GM06990 (cell line): ENCODE measurements around the gene TEKTIP1.
A peak's percentile ranks its signal among the peaks of the same experiment; 100 is the strongest.

Experiments used
- DNase-seq: peaks from one replicate; pipeline ENCODE4 v3.0.0-alpha.2; 2011; ENCODE audit not compliant: insufficient read length; ENCODE audit errors: extremely low read depth
- H3K27me3 ChIP-seq: replicated peaks from 2 replicates; pipeline ENCODE4 v1.6.0; 2011; ENCODE audit warnings: low read length; ENCODE audit not compliant: control insufficient read depth, insufficient read depth
- H3K36me3 ChIP-seq: 2 replicates; pipeline ENCODE4 v1.5.1; 2011; ENCODE audit warnings: low read length; ENCODE audit not compliant: control insufficient read depth, insufficient read depth
- H3K4me3 ChIP-seq: replicated peaks from 2 replicates; pipeline ENCODE4 v1.5.1; 2011; ENCODE audit warnings: low read depth, mild to moderate bottlenecking, control low read depth, low read length
- CTCF ChIP-seq: IDR thresholded peaks from 2 replicates; pipeline ENCODE4 v1.5.1; 2011; ENCODE audit warnings: low read length, control low read depth, mild to moderate bottlenecking, inconsistent platforms; ENCODE audit not compliant: insufficient read depth, poor library complexity, severe bottlenecking

Gene TEKTIP1

DNA sequence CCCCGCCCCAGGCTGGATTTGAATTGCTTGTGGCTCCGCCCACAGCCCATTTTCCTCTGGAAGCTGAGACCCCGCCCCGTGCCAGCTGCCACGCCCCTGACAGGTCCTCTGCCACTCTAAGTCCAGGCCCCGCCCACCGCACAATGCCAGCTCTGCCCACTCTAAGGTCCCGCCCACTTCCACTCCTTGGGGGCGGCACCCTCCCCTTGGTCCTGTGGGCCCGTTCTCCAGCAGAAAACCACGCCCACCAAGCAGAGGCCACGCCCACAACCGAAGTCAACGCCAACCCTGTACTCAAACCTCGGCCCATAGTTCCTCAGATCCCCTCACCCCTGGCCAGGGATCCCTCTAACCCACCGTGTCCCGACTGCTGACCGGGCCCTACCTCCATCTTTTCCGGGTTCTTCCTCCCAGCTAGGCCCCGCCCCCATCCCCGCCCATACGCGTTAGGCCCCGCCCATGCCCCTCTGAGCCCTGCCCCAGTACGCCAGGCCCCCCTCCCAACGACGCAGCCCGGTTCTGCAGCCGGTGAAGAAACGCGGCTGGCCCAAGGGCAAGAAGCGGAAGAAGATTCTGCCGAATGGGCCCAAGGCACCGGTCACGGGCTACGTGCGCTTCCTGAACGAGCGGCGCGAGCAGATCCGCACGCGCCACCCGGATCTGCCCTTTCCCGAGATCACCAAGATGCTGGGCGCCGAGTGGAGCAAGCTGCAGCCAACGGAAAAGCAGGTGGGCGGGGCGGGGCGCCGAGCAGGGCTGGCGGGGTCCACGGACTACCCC is 35.1 kb downstream of the TEKTIP1 start:
- peak overlapping the region; percentile 89 for H3K4me3 ChIP-seq
- H3K27me3 ChIP-seq = no peaks in the 10 kb centered on the region
- DNase-seq = peak; percentile 89
- H3K36me3 ChIP-seq = peaks cover 5% of the 10 kb centered on the region
- TF ChIP-seq CTCF = no peak

GRCh38 chr19:3575260-3575741 is 36.3 kb downstream of the TEKTIP1 start:
- TF ChIP-seq CTCF = peak; percentile 48
- Histone ChIP-seq H3K36me3 (peaks cover 5% of the 10 kb centered on the region), H3K4me3 (no peak overlapping the region), H3K27me3 (no peaks in the 10 kb centered on the region)
- no peak for DNase-seq

DNA sequence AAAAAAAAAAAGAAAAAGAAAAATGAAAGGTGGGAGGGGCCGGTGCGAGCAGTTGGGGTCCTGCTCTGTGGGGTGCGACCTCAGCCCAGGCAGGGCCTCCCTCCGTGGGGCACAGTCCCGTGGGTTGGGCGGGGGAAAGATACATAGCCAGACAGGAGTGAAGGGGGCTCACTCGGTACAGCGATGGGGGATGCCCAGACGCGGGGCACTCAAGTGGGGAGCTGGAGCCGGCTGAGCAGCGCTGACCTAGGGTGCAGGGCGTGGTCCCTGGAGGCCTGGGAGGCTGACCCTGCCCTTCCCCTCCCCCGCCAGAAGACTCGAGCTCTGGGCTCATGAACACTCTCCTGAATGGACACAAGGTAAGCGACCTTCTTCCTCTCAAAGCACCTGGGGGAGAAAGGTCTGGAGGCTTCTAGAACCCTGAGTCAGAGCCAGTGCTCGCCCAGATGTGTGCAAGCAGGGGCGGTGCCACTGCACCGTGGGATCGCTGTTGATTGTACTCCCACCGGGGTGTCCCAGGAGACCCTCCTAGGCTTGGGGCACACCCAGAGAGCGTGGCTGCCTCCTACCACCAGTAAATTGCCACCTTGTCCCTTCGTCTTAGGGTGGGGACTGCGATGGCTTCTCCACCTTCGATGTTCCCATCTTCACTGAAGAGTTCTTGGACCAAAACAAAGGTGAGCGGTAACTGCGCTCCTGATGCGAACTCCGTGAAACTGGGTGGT is 37.1 kb downstream of the TEKTIP1 start:
- no peak overlapping the region; the same call in 1 of the 2 replicates for H3K4me3 ChIP-seq
- TF ChIP-seq CTCF = no peak
- DNase-seq = no peak

GRCh38 chr19:3576696-3577443 is 37.9 kb downstream of the TEKTIP1 start:
- TF ChIP-seq CTCF = no peak
- DNase-seq = no peak
- Histone ChIP-seq H3K27me3 (no peaks in the 10 kb centered on the region), H3K4me3 (no peak overlapping the region; the same call in 1 of the 2 replicates), H3K36me3 (peaks cover 5% of the 10 kb centered on the region)

More for the DNA sequence above, 37.1 kb downstream of the TEKTIP1 start:
- Histone ChIP-seq H3K27me3 (no peaks in the 10 kb centered on the region), H3K36me3 (peaks cover 5% of the 10 kb centered on the region)

GRCh38 chr19:3577723-3578344 is 38.9 kb downstream of the TEKTIP1 start:
- no peak overlapping the region for H3K4me3 ChIP-seq
- no peak for DNase-seq
- no peak for TF ChIP-seq CTCF

More at GRCh38 chr19:3577723-3578344, 38.9 kb downstream of the TEKTIP1 start:
- H3K27me3 ChIP-seq = no peaks in the 10 kb centered on the region
- H3K36me3 ChIP-seq = peaks cover 5% of the 10 kb centered on the region
